HG03108 (cell line): ENCODE results near the gene OR2T34.
"Not testable (repeated sequence)": the region's sequence is repeated elsewhere in the genome, so short reads cannot be mapped to it uniquely, and the experiment has no call there.

Source experiments
- ATAC-seq: cut with Tn5 transposase; IDR thresholded peaks from one replicate; pipeline ENCODE4 v1.9.1; 2021; ENCODE audit warnings: moderate library complexity; ENCODE audit not compliant: unreplicated experiment

OR2T34 gene

DNA sequence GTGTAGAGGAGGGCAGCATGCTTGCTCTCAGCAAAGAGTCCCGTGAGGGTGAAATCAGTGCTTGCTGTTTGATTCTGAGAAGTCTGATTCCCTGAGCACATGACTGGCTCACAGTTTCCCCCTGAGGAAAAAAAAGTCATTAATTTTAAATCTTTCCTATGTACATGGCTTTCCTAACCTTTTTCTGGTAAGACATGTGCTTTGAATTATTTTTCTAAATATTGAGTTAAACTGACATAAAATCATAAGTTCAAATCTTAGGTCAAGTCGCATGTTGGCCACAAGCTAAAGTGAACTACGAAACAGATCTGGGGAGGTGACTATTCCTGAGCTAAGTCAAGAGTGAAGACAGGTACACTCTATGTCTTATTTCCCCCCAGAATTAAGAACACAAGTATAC lies at the start of gene OR2T34:
OR2T34 (minus strand) TSS at position 101 of the 400 bp plus-strand sequence; CDS start at position 101, 0 bp downstream.
- not testable (repeated sequence) for ATAC-seq

GRCh38 chr1:248622570-248623001 lies 48.0 kb upstream of the OR2T34 start:
- no peak for ATAC-seq

GRCh38 chr1:248621770-248622169 lies 47.2 kb upstream of the OR2T34 start:
- no peak for ATAC-seq

- no peak for ATAC-seq
Observed at GRCh38 chr1:248618878-248619277, 44.3 kb upstream of the OR2T34 start.

GRCh38 chr1:248618119-248618518 lies 43.6 kb upstream of the OR2T34 start:
- ATAC-seq, result no peak

DNA sequence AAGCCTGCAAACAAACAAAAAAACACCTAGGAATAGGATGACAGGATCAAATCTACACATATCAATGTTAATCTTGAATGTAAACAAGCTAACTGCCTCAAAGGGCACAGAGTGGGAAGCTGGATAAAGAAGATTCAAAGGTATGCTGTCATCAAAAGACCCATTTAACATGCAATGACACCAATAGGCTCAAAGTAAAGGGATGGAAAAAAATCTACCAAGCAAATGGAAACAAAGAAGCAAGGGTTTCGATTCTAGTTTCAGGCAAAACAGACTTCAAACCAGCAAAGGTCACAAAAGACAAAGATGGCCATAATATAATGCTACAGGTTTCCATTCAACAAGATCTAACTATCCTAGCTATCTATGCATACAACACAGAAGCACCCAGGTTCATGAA lies 39.2 kb upstream of the OR2T34 start:
- no peak for ATAC-seq

- no peak for ATAC-seq
Observed at GRCh38 chr1:248611883-248612414, 37.4 kb upstream of the OR2T34 start.

- ATAC-seq, result no peak
Observed at GRCh38 chr1:248610301-248610700, 35.7 kb upstream of the OR2T34 start.

- ATAC-seq, result no peak
Observed at GRCh38 chr1:248599396-248599795, 24.8 kb upstream of the OR2T34 start.

- no peak for ATAC-seq
Observed at GRCh38 chr1:248597589-248597988, 23.0 kb upstream of the OR2T34 start, which contains the start of gene OR2T10. TSS of gene OR2T10 (minus strand) at chr1:248597700. CDS start at chr1:248593768, 3,932 bp downstream.

- no peak for ATAC-seq
Observed at GRCh38 chr1:248596615-248597014, 22.1 kb upstream of the OR2T34 start.

DNA sequence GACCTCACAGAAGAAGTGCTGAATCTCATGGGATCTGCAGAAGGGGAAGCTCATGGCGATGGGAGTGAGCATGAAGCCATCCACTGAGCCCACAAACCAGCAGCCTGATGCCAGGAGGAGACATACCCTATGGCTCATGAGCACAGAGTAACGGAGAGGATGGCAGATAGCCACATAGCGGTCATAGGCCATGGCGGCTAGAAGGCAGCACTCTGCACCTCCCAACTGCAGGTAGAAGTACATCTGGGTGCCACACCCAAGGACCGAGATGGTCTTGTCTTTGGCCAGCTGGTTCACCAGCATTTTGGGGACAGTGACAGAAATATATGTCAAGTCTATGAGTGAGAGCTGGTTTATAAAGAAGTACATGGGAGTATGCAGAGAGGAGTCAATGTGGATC lies 18.7 kb upstream of the OR2T34 start:
- no peak for ATAC-seq

GRCh38 chr1:248592655-248593054 lies 18.1 kb upstream of the OR2T34 start:
- ATAC-seq, result no peak

GRCh38 chr1:248590055-248590454 lies 15.5 kb upstream of the OR2T34 start:
- no peak for ATAC-seq

DNA sequence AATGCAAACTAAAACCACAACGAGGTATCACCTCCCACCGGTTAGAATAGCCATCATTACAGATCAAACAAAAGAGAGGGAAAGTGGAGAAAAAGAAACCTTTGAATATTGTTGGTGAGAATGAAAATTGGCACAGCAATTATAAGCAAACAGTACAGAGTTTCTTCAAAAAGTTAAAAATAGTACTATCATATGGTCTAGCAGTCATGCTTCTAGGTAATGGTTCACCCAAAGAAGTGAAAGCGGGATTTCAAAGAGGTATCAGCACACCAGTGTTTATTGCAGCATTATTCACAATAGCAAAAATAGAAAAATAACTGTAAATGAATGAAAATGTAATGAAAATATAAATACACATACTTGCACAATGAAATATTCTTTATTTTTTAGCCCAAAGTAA lies 14.8 kb upstream of the OR2T34 start:
- no peak for ATAC-seq

DNA sequence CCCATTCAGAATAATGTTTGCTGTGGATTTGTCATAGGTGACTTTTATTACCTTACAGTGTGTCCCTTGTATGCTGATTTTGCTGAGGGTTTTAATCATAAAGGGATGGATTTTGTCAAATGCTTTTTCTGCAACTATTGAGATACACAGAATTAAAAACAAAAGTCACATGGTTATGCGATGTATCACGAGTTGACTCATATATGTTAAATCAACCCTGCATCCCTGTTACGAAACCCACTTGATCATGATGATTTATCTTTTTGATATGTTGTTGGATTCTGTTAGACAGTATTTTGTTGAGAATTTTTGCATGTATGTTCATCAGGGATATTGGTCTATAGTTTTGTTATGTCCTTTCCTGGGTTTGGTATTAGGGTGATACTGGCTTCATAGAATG lies 10.7 kb upstream of the OR2T34 start:
- ATAC-seq, result no peak

DNA sequence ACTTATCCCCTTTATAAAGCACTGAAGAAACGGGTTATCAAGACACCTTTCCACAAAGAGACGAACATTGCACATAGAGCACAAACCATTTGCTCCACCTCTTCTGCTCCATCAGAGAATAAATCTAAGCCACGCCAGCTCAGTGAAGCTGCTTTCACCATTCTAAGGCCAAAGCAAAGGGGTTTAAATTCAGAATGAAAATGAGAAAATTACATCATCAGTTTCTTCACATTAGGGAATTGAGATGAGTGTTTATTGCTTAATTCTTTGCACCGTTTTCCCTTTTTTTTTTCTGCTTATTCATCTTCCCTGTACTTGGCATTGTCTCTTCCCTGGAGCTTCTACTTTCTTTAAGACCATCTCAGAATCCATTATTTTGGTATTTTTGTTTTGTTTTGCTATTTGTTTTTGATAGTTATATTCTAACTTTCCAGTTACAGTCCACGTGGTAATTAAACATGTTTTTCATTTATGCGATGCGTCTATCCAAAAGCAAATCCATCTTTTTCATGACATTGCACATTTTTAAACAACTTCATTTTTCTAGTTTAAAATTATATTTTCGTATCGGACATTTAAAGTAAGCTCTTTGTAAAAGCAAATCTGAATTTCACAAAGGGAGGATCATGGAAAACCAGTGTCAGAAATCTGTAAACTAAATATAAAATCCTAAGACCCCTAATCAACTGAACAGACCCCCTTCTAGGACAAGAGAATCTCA lies 1.9 kb upstream of the OR2T34 start:
- no peak for ATAC-seq

GRCh38 chr1:248573856-248574255 lies 701 bp downstream of the OR2T34 start:
- ATAC-seq, result not testable (repeated sequence)

GRCh38 chr1:248572049-248572448 lies 2.5 kb downstream of the OR2T34 start:
- peak; percentile 95 for ATAC-seq

GRCh38 chr1:248570811-248571210 lies 3.7 kb downstream of the OR2T34 start:
- ATAC-seq, result not testable (repeated sequence)

GRCh38 chr1:248569049-248569448 lies 5.5 kb downstream of the OR2T34 start:
- not testable (repeated sequence) for ATAC-seq

DNA sequence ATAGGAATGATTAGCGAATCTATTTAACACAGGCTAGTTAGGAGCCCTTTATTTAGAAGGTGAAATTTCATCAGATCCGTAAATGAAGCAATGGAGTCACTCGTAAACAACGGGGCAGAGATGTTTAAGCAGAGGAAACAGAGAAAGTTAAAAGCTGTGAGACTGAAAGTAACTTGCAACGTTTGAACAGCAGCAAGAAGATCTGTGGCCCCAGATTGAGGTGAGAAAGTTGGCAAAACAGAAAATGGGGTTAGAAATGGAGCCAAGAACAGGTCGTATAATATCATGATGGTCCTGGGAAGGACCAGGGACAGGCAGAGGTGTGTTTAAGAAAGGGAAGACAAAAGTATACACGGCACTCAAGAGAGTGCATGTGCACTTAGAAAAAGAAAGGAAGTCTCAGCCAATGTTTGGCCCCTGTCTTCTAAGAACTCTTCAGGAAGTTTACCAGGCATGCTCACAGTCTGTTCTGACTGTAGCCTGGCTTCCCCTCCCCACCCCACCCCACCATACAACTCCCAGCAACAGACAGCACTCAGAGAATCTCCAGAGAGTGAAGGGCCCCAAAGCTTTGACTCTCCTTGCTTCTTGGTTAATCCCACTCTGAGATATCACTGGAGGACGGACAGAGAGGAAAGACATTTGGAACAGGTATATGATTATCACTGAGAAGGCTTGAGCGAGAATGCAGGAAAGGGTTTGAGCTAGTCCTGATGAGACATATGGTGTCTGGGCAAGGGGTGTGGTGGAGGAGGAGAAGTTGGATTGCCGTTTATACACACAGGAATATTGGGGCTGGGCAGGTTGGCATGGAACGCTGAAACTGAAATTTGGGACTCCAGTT lies 8.8 kb downstream of the OR2T34 start:
- ATAC-seq, result peak; percentile 63
